A204.1 (cell line): ENCODE results near the gene SKAP1.
A peak's percentile ranks its signal among the peaks of the same experiment; 100 is the strongest.

Experiments used
- FAIRE-seq: peaks from 2 replicates; lab custom pipeline; 2012; peaks lifted over from hg19 to GRCh38; lab: Jason Lieb, UNC

SKAP1 gene

GRCh38 chr17:48137656-48138055, 292.4 kb downstream of the SKAP1 start:
- FAIRE-seq = no peak

DNA sequence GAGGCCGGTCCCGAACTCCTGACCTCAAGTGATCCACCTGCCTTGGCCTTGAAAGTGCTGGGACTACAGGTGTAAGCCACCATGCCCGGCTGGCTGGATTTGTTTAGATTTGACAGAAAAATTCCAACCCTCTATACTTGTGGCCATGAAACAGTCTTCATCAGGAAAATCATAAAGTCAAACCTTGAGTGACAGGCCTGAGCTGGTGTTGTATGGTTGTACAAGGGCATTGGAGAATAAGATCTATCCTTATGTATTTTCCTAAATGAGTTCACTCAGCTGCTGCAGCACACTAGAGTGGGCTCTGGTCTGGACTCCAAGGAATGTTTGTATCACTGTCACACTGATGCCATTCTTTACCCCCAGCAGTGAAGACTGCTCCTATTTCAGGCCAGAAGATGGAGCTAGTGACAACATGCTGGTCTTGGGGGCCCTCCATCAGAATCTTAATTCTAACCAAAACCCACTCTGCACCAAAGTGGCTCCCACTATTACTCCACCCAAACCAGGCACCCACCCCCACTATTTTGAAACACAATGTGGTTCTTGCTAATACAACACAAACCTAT, 295.0 kb downstream of the SKAP1 start:
- no peak for FAIRE-seq

DNA sequence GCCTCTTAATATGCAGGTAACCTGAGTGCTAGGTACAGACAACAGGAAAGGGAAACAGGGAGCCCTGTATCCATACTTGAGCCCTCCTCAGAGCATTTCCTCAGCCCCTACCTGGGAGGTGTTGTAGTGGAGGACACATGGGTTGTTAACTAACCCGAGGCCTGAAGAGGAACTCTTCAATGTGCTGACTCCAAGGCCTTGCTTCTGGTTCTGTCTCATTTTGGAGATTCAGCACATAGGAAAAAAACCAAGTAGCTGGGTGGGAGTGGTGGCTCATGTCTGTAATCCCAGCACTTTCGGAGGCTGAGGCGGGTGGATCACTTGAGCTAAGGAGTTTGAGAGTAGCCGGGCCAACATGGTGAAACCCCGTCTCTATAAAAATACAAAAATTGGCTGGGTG, 297.6 kb downstream of the SKAP1 start:
- no peak for FAIRE-seq

DNA sequence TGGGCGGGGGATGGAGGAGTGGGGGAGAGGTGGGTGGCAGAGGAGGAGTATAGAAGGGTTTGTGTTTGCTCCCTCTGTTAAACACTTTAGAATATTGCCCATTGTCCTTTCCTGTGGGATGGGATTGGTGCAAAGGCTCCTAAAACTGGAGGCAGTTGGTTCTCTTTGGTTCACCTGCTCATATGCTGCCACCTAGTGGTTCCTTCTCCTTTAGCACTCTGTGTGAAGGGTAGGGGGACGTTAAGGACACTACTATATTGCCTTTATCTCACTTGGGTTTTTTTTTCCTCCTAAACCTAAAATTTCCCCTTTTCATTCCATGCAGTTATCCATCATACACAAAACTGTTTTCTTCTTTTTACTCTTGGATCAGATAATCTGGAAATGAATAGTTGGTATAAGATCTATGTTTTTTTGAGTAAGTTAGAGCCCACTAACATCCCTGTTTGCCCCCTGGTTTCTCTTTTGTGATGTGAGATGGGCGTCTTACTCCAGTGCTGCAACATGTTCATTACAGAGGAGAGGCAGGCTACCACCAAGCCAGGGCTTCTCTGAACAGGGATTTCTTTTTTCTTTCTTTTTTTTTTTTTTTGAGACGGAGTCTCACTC, 298.7 kb downstream of the SKAP1 start:
- FAIRE-seq = peak; percentile 91

GRCh38 chr17:48129981-48130380, 300.0 kb downstream of the SKAP1 start:
- FAIRE-seq = no peak

DNA sequence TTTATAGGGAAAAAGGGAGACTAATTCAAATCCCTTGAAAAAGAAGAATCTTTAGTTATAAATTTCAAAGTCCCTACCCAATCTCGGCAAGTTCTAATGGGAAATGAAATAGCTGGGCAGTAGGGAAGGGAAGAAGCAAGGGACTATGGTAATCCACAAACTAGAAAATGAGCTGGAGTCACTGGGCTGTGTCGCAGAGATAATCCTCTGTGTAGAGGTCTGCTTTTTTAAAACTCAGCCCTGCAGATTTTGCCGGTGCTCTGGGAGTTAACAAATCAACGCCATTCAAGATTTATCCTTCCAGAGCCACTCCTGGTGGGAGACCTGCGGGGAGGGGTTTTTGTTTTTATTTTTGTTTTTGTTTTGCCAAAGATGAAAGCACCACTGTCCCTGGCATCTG, 301.6 kb downstream of the SKAP1 start:
- no peak for FAIRE-seq

DNA sequence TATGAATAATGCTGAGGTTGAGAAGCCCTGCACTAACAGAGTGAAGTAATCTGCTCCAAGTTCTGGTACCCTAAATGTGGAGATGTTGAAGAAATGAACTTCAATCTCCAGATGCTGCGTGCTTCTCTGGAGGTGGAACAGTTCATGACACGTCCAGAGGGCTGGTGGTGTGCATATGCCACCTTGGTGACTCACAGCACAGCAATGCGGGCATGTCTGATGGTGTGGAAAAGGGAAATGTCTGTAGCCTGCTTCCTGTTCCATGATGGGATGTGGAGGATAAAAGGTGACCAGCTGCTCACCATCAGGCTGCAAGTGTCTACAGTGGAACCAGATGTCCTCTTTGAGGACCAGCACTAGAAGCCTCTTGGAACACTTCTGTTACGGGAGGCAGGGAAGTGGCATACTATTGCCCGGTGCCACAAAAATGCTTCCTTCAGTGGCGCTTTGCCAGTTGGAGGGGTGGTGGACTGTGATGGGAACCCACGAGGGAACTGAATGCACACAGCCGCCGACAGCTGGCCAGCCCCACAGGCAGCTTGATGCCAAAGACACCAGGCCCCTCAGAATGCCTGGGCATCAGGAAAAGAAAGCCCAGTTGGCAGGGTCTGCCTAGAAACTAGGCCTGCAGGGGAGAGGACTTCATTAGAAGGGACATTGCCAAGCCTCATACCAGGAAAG, 302.5 kb downstream of the SKAP1 start:
- FAIRE-seq = no peak

DNA sequence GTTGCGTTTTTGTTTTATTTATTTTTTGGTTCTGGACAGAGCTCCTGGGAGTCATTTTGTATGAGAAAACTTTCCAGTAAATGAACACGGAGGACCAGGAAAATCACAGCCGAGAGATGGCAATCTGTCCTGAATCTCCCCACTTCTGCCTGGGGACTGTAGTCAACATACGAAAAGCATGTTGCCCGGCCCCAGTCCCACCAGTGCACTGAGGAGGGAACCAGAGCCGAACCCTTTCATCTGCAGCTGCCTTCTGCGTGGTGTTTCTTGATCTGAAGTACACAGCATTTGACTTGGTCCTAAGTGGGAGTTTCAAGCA, 303.5 kb downstream of the SKAP1 start:
- no peak for FAIRE-seq

- FAIRE-seq = no peak
These were observed 304.0 kb downstream of the SKAP1 start for GRCh38 chr17:48125829-48126531.

GRCh38 chr17:48123776-48124388, 306.1 kb downstream of the SKAP1 start:
- no peak for FAIRE-seq

- FAIRE-seq = no peak
These were observed 306.9 kb downstream of the SKAP1 start for GRCh38 chr17:48123111-48123510.

GRCh38 chr17:48122665-48123045, 307.4 kb downstream of the SKAP1 start:
- FAIRE-seq = no peak

DNA sequence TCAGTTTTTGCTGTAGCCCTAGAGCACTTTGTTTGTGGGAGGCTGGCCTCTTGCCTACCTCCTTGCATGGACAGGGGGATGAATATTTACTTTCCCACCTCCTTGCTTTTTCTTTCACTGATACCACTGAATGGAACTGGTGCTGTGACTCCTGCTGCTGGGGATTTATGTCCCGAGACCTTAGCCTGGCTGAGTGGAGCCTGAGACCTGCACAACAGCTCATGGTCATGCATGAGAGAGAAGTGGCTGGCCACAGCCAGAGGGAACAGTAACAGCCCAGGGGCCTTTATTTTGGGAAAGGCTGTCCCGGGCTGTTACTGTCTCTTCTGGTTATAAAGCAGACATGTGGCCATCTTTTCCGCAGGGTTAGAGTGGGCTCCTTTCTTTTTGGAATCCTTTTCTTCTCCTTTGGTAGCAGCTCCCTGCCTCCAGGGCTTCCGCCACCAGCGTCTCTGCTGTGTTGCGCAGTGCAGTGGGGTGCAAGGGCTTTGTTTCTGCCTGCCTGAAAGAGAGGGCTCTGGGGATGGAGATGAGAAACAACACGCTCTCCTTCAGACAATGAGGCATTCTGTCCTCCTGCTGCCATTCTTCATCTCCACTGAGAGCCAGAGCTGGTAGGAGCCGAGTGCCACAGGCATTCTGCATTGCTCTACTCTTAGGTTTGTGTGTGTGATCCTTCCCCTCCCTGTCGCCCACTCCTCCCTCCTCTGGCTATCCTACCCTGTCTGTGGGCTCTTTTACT, 307.9 kb downstream of the SKAP1 start:
- no peak for FAIRE-seq

DNA sequence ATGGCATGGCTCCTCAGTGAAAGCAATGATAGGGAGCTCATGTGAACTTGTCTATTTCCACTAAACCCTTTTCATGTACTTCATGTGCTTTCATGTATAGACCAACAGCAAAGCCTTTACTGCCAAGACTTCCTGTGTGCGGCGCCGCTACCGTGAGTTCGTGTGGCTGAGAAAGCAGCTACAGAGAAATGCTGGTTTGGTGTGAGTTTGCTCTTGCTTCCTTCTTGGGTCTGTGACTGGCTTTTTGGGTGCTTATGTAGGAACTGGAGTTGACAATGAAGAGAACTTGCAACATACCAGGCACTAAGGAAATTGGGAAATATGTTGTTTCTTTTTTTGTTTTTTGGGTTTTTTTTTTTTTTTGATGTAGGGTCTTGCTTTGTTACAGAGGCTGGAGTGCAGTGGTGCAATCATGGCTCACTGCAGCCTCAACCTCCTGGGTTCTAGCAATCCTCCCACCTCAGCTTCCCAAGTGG, 316.8 kb downstream of the SKAP1 start:
- no peak for FAIRE-seq

- no peak for FAIRE-seq
These were observed 318.1 kb downstream of the SKAP1 start for GRCh38 chr17:48111937-48112241.

GRCh38 chr17:48110761-48111160, 319.3 kb downstream of the SKAP1 start:
- FAIRE-seq = no peak

DNA sequence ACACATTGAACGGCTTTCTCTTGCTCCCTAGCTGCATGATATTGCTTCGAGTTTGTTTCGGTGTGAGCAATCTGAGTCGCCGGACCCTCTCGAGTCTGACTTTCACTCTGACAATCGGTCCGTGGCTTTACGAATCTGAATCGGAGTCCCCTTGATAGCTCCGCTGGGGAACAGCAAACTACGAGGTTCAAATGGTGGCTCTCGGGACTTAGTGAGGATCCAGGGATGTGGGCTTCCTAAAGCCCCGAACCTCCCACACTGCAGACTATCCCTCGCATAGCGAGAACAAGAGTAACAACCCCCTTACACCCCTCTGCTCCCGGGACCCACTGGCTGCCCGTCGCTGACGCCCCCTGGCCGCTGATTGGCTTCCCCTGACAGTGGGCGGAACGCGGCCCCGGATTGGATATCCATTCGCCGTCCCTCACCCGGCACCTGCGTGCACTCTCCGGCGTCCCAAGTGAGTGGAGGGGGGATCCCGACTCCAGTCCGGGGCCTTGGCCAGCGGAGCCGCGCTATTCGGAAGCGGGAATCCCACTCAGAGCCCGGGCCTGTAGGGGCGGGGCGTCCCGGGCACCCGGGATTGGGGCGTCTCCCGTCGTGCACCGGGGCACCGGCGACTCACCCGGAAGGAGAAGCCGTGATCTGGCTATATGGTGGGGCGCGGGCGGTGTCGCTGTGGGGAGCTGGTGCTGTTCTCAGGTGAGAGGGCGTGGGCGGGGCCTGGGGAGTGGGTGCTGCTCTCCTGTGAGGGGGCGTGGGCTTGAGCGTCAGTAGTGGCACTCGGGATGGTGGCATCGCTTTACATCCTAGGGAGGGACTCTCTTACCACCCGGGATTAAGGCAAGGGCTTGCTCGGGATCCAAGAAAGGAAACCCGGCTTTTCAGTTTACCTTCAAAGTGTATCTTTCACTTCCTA, 322.6 kb downstream of the SKAP1 start, which contains the start of gene SNX11:
Gene SNX11, plus strand, starts transcription at position 630 of the 919 bp plus-strand sequence. CDS start 4,278 bp downstream, outside the sequence.
- no peak for FAIRE-seq

GRCh38 chr17:48106802-48107136, 323.2 kb downstream of the SKAP1 start:
- FAIRE-seq = no peak

DNA sequence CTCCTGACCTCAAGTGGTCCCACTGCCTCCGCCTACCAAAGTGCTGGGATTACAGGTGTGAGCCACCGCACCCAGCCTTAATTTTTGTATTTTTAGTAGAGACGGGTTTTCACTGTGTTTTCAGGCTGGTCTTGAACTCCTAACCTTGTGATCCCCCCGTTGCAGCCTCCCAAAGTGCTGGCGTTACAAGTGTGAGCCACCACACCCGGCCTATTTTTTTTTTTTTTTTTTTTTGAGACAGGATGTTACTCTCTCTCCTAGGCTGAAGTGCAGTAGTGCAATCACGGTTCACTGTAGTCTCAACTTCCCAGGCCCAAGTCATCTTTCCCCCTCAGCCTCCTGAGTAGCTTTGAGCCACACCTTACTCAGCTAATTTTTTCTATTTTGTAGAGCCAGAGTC, 325.6 kb downstream of the SKAP1 start:
- FAIRE-seq = no peak

DNA sequence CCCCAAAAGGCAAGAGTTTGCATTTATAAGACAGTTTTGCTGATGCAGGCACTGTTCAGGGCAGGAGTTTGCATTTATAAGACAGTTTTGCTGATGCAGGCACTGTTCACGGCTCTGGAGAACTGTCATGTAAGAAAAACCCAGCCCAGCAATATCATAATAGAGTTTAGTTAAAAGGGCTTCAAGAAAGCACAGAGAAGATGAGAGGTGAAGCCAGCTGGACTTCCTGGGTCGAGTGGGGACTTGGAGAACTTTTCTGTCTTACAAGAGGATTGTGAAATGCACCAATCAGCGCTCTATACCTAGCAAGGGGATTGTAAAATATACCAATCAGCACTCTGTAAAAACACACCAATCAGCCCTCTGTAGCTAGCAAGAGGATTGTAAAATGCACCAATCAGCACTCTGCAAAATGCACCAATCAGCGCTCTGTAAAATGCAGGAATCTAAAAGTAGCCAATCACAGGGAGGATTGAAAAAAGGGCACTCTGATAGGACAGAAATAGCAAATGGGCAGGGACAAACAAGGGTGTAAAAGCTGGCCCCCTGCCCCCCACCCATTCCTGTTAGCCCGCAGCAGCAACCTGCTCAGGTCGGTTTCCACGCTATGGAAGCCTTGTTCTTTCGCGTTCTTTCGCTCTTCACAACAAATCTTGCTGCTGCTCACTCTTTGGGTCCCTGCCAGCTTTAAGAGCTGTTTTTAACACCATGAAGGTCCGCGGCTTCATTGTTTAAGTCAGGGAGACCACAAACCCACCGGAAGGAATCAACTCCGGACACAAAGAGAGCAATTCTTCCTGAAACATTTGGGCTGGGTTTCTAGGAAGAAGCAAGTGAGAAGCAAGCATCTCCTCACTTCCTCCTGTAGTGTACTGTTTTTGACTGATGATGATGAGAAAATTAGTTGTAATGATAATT, 327.0 kb downstream of the SKAP1 start:
- FAIRE-seq = no peak
